Measurements from ENCODE around the gene USP46. TPM values are rescaled to one million over a fixed set of nuclear protein-coding genes. Genes with fewer than 3 reads are reported as not detected.

USP46 gene
- total and polyA plus RNA-seq, 2 of the 13 experiments (the other 11 are each of a cell fraction or from before 2014, with no cell fraction given), result 4.7 to 17.4 TPM

- TF ChIP-seq ZNF124 (CRISPR knock-in tag; IDR thresholded peaks at IDR 0.05) (no peak), ZNF660 (CRISPR knock-in tag; IDR thresholded peaks at IDR 0.05; ENCODE audit: borderline replicate concordance, low read depth) (no peak), HHEX (CRISPR knock-in tag; IDR thresholded peaks at IDR 0.05) (no peak), ZNF543 (CRISPR knock-in tag; IDR thresholded peaks at IDR 0.05) (no peak), CTCF (CRISPR knock-in tag; IDR thresholded peaks at IDR 0.05) (no peak), SNAPC4 (CRISPR knock-in tag; IDR thresholded peaks at IDR 0.05) (no peak), IKZF4 (CRISPR knock-in tag; IDR thresholded peaks at IDR 0.05; ENCODE audit: borderline replicate concordance, low read depth, not compliant biosample characterization) (no peak), SMAD3 (CRISPR knock-in tag; IDR thresholded peaks at IDR 0.05) (no peak), MYC (CRISPR knock-in tag; IDR thresholded peaks at IDR 0.05; ENCODE audit: borderline replicate concordance) (0 out of 2 replicates have a peak, but pooled peaks have one; percentile 11), ZNF274 (CRISPR knock-in tag; IDR thresholded peaks at IDR 0.05) (peak; percentile 45; the same call in 1 of the 2 replicates), HMGXB4 (CRISPR knock-in tag; IDR thresholded peaks at IDR 0.05; ENCODE audit: borderline replicate concordance in 1 of 2, low read depth in 1 of 2) (peak in 1 of 2 experiments; percentile 23; a peak in 1 of 4 replicates), ZBTB7A (CRISPR knock-in tag; IDR thresholded peaks at IDR 0.05) (no peak), ZBTB49 (CRISPR knock-in tag; IDR thresholded peaks at IDR 0.05; ENCODE audit: borderline replicate concordance) (no peak), CEBPG (CRISPR knock-in tag; IDR thresholded peaks at IDR 0.05) (no peak), TFDP2 (CRISPR knock-in tag; IDR thresholded peaks at IDR 0.05) (no peak), ATF7-NPFF (CRISPR knock-in tag; IDR thresholded peaks at IDR 0.05; ENCODE audit: low read depth) (no peak)
Measured at GRCh38 chr4:52659722-52660261, 691 bp upstream of the USP46 start (continued).

Data from HepG2 (cell line).